Right ventricle myocardium superior (tissue), 1 donor: ENCODE data around the gene TEKTIP1. TPM values are rescaled to one million over a fixed set of nuclear protein-coding genes. Genes with fewer than 3 reads are reported as not detected.
A peak's percentile ranks its signal among the peaks of the same experiment; 100 is the strongest.
"Not testable (repeated sequence)": the region's sequence is repeated elsewhere in the genome, so short reads cannot be mapped to it uniquely, and the experiment has no call there.

Source experiments
- ATAC-seq: fragments of 200-7000 bp; cut with Tn5 transposase; one replicate; pipeline ENCODE4 v1.9.1; 2020; ENCODE audit warnings: mild to moderate bottlenecking; ENCODE audit not compliant: poor library complexity
- DNase-seq: peaks from one replicate; pipeline ENCODE4 v3.0.0-alpha.2; 2020
- intact Hi-C: fragments of 100-400 bp; cut with DNase I; formaldehyde crosslinking; loops from one replicate; pipeline ENCODE4 v1.11.2; 2022
- total RNA-seq: library from RNA; stranded (reverse); fragmentation: NEBNext Ultra II Directional; extraction: Animal tissue kit (Norgen Biotek cat#: 25700); gene quantifications from one replicate; pipeline ENCODE4 v1.2.1, GENCODE V29; 2021
- donor health status: DM: no; HTN: yes; CAD: no; lungs with severe emphysema.

TEKTIP1 gene
- total RNA-seq, 1 donor from 2014 or later: 0.46 TPM

DNA sequence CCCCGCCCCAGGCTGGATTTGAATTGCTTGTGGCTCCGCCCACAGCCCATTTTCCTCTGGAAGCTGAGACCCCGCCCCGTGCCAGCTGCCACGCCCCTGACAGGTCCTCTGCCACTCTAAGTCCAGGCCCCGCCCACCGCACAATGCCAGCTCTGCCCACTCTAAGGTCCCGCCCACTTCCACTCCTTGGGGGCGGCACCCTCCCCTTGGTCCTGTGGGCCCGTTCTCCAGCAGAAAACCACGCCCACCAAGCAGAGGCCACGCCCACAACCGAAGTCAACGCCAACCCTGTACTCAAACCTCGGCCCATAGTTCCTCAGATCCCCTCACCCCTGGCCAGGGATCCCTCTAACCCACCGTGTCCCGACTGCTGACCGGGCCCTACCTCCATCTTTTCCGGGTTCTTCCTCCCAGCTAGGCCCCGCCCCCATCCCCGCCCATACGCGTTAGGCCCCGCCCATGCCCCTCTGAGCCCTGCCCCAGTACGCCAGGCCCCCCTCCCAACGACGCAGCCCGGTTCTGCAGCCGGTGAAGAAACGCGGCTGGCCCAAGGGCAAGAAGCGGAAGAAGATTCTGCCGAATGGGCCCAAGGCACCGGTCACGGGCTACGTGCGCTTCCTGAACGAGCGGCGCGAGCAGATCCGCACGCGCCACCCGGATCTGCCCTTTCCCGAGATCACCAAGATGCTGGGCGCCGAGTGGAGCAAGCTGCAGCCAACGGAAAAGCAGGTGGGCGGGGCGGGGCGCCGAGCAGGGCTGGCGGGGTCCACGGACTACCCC lies 35.1 kb downstream of the TEKTIP1 start:
- DNase-seq (peak; percentile 93), ATAC-seq (peak; percentile 19)
- intact Hi-C loops: no loop called here

DNA sequence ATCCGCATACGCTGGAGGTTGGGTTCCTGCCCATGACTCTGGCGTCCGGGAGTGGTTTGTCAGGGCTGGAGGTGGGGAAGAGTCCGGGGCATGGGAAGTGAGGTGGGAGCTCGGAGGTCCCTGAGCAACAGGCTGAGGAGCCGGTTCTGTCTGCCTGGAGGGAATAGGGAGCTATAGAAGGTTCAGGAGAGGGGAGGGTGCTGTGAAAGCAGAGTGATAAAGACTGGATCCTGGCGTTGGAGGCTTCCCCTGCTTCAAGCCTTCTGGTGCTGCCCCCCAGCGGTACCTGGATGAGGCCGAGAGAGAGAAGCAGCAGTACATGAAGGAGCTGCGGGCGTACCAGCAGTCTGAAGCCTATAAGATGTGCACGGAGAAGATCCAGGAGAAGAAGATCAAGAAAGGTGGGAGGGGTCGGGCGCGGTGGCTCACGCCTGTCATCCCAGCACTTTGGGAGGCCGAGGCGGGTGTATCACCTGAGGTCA lies 36.3 kb downstream of the TEKTIP1 start:
- ATAC-seq (no peak), DNase-seq (no peak)
- intact Hi-C loops: no loop called here

DNA sequence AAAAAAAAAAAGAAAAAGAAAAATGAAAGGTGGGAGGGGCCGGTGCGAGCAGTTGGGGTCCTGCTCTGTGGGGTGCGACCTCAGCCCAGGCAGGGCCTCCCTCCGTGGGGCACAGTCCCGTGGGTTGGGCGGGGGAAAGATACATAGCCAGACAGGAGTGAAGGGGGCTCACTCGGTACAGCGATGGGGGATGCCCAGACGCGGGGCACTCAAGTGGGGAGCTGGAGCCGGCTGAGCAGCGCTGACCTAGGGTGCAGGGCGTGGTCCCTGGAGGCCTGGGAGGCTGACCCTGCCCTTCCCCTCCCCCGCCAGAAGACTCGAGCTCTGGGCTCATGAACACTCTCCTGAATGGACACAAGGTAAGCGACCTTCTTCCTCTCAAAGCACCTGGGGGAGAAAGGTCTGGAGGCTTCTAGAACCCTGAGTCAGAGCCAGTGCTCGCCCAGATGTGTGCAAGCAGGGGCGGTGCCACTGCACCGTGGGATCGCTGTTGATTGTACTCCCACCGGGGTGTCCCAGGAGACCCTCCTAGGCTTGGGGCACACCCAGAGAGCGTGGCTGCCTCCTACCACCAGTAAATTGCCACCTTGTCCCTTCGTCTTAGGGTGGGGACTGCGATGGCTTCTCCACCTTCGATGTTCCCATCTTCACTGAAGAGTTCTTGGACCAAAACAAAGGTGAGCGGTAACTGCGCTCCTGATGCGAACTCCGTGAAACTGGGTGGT lies 37.1 kb downstream of the TEKTIP1 start:
- intact Hi-C loops: no loop called here
- no peak for ATAC-seq
- no peak for DNase-seq

DNA sequence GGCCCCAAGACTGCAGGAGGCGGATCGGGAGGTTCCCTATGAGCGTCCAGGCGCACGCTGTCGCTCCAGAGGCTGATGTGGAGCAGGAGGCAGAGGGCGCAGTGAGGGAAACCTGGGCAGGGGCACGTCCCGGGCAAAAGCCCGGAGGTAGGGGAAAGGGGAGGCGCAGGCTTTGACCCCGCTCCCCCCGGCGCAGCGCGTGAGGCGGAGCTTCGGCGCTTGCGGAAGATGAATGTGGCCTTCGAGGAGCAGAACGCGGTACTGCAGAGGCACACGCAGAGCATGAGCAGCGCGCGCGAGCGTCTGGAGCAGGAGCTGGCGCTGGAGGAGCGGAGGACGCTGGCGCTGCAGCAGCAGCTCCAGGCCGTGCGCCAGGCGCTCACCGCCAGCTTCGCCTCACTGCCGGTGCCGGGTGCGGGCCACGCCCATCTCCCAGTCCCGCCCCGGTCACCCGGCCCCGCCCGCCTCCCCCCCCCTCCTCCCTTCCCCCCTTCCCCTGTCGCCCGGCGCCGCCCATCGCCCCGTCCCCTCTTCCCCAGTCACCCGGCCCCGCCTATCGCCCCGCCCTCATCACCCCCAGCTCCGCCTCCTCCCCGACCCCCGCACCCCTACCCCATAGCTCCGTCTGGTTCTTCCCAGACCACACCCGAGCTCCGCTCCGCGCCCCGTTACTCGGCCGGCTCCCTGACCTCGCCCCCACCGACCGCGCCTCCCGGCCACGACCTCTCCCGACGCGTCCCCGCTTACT lies 37.9 kb downstream of the TEKTIP1 start:
- intact Hi-C loops: no loop called here
- DNase-seq (peak; percentile 81), ATAC-seq (peak; percentile 30)

DNA sequence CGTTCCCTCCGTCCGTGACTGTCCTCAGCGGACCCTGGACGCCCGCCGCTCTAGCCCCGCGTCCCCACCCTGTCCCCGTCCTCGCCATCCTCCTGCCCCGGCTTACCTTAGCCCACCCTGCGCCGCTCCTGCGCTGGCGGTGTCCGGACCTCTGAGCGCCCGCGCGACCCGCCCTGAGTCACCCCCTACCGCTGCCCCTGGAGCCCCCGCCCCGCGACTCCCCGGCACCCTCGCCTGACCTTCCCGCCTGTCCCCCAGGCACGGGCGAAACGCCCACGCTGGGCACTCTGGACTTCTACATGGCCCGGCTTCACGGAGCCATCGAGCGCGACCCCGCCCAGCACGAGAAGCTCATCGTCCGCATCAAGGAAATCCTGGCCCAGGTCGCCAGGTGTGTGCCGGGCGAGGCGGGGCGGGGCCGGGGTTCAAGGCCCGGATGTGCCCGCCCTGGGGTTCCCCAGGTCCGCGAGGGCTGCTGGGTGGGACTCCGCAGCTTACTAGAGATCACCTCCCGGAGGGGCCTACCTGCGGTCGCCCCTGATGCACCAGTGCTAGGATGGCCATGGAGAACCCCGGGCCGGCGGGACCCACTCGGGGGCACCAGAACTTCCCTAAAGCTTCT lies 38.9 kb downstream of the TEKTIP1 start:
- DNase-seq (no peak), ATAC-seq (no peak)
- intact Hi-C loops: no loop called here

DNA sequence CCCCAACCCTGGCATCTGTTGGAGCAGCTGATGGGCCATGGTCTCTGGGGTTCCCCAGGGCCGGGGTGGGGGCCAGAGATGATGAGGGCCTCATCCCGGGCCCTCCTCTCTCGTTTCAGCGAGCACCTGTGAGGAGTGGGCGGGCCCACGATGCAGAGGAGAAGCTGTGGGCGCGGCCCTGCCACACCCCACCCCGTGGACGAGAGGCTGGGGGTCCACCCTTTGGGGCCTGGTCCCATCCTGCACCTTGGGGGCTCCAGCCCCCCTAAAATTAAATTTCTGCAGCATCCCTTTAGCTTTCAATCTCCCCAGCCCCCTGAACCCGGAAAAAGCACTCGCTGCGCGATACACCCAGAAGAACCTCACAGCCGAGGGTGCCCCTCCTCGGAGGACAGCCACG lies 39.4 kb downstream of the TEKTIP1 start:
- intact Hi-C loops: no loop called here
- ATAC-seq: no peak
- DNase-seq: no peak

DNA sequence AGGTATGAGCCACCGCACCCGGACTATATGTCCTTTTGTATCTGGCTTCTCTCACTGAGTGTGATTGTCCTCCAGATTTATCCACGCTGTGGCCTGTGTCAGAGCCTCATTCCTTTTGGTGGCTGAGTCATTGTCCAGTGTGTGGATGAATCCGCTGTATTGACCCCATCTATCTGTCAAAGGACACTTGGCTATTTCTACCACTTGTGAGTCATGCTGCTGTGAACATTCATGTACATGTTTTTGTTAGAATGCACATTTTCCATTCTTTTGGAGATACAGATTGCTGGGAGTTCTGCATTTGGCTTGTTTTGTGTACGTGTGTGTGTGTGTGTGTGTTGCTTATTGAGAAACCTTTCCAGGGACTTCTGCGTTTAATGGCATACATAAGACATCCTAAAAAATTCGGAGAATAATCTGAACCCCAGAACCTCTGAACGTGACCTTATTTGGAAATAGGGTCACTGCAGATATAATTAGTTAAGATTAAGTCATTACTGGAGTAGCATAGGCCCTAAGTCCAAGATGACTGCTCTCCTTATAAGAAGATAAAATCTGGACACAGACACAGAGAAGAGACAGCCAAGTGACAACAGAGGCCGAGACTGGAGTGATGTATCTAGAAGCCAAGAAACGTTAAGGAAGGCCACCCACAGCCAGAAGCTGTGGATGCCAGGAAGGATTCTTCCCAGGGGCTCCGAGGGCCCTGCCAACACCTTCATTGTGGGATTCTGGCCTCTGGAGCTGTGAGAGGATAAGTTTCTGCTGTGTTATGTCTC lies 41.4 kb downstream of the TEKTIP1 start:
- no peak for ATAC-seq

DNA sequence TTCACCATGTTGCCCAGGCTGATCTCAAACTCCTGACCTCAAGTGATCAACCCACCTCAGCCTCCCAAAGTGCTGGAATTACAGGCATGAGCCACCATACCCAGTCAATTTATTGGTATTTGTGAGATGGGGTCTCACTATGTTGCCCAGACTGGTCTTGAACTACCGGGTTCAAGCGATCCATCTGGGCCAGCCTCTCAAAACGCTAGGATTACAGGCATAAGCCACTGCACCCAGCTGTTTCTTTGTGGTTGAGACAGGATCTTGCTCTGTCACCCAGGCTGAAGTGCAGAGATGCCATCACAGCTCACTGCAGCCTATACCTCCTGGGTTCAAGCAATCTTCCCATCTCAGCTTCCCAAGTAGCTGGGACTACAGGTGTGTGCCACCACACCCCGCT lies 42.8 kb downstream of the TEKTIP1 start:
- intact Hi-C loops, DNase-seq, ATAC-seq: not testable (repeated sequence)

More for the DNA sequence above, 41.4 kb downstream of the TEKTIP1 start:
- intact Hi-C loops: no loop called here
- DNase-seq: no peak

DNA sequence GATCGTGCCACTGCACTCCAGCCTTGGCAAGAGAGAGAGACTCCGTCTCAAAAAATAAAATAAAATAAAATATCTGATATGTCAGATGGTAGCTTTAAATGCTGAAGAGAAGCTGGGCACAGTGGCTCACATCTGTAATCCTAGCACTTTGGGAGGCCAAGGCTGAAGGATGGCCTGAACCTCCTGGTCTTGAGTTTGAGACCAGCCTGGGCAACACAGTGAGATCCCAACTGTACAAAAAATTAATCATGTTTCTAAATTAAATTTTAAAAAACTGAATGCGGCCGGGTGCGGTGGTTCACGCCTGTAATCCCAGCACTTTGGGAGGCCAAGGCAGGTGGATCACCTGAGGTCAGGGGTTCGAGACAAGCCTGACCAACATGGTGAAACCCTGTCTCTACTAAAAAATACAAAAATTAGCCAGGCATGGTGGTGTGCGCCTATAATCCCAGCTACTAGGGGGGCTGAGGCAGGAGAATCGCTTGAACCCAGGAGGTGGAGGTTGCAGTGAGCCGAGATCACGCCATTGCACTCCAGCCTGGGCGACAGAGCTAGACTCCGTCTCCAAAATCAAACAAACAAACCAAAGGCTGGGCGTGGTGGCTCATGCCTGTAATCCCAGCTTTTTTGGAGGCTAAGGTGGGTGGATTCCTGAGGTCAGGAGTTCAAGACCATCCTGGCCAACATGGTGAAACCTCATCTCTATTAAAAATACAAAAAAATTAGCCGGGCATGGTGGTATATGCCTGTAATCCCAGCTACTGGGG lies 45.2 kb downstream of the TEKTIP1 start:
- intact Hi-C loops, ATAC-seq, DNase-seq: not testable (repeated sequence)

DNA sequence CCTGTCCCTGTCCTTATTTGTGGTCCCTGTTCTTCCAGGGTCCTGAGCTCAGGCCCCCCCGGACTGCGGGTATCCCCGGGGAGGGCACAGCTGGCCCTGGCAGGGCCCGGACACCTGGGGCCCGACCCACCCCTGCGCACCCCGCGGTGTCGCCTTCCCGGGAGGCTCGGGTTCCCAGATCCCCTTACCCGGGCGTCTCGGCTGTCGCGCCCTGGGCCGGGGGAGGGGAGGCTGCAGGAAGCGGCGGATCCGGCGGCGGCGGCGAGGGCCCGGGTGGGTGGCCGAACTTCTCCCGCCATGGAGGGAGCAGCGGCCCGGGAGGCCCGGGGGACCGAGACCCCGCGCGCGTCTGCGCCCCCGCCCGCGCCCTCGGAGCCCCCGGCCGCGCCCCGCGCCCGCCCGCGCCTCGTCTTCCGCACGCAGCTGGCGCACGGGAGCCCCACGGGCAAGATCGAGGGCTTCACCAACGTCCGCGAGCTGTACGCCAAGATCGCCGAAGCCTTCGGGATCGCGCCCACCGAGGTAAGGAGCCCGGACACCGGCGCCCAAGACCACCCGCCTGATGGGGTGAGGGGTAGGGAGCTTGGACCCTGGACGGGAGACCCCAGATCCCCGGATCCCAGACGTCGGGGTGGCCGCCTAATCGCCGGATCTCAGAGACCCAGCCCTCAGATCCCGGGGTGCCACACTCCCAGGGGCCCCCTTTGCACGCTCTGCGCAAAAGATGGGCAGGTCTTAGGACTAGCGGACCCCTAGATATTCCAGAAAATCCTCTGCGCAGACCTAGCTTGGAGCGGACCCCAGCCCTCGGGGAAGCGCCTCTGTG lies 46.5 kb downstream of the TEKTIP1 start, which contains the start of gene GIPC3:
GIPC3 (plus strand) TSS at position 178 of the 826 bp plus-strand sequence; CDS start at position 298, 120 bp downstream.
- DNase-seq: no peak
- intact Hi-C loops: loop anchor here (2.0 kb wide), 1 partner anchor 33 kb away; no protein-coding TSS in a partner anchor
- ATAC-seq: no peak

DNA sequence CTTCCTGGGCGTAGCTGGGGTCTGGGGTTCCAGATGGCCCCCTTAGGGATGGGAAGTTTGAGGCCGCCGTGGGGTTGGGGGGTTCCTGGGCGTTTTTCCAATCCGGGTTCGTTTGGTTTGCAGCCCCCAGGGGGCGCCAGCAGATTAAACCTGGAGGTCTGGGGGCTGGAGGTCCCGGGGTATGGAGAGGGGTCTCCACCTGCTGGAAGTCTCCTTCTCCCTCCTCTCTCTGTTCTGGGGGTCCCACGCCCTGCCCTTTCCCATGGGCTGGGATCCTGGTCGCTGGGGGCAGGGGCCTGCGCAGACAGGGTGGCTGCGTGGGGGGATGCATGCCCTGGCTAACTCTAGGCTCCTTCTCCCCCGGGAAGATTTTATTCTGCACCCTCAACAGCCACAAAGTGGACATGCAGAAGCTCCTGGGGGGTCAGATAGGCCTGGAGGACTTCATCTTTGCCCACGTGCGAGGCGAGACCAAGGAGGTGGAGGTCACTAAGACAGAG lies 47.2 kb downstream of the TEKTIP1 start:
- DNase-seq (no peak), ATAC-seq (no peak)
- intact Hi-C loops: loop anchor here (2.0 kb wide), 1 partner anchor 33 kb away; no protein-coding TSS in a partner anchor

DNA sequence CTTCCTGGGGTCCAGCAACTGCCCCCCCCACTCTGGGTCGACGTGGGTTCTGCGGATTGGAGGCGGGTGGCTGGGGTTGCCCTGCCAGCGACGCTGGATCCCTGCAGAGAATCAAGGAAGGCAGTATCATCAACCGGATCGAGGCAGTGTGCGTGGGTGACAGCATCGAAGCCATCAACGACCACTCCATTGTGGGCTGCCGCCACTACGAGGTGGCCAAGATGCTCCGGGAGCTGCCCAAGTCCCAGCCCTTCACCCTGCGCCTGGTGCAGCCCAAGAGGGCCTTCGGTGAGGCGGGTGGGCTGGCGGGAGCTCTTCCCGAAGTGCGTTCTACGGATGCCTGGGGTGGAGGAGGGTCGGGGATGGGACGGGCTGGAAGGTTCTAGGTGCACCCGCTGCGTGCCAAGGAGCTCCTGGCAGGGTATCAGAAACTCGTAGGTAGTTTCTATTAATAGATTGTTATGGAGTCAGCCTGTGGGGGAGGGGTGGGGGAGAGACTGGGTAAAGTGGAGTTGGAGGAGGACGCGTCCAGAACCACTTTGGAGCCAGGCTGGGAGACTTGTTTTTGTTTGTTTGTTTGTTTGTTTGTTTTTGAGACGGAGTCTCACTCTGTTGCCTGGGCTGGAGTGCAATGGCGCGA lies 47.9 kb downstream of the TEKTIP1 start:
- ATAC-seq: peak; percentile 46
- DNase-seq: no peak
- intact Hi-C loops: loop anchor here (2.0 kb wide), 1 partner anchor 32 kb away; no protein-coding TSS in a partner anchor

DNA sequence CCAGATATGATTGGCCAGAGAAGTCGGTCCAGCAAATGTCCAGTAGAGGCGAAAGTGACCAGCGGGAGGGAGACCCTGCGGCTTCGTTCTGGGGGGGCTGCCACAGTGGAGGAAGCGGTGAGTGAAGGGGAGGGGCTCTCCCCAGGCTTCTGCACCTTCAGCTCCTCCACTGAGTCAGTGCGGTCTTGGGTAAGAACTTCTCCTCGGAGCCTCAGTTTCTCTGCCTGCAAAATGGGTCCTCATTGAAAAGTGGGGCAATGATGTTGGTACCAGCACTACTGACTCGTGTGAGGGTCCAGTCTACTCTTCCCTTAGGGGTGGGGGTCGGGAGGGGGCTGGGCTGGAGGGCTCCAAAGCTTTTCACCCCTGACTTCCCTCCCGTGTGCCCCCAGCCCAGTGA lies 50.5 kb downstream of the TEKTIP1 start:
- intact Hi-C loops: no loop called here
- ATAC-seq (no peak), DNase-seq (no peak)

DNA sequence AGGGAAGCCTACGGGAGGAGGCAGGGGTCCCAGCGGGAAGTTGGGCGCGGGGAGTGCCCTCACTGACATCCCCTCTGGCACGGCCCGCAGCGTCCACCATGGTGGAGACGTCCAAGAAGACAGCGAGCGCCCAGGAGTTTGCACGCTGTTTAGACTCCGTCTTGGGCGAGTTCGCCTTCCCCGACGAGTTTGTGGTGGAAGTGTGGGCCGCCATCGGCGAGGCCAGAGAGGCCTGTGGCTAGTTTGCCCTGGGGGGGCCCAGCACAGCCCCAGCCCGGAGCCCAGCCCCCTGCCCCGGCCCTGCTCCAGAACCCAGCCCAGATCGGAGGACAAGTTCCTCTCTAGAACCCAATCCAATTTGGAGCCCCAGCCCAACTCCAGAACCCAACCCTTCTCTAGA lies 51.0 kb downstream of the TEKTIP1 start:
- no peak for ATAC-seq
- DNase-seq: no peak
- intact Hi-C loops: no loop called here

DNA sequence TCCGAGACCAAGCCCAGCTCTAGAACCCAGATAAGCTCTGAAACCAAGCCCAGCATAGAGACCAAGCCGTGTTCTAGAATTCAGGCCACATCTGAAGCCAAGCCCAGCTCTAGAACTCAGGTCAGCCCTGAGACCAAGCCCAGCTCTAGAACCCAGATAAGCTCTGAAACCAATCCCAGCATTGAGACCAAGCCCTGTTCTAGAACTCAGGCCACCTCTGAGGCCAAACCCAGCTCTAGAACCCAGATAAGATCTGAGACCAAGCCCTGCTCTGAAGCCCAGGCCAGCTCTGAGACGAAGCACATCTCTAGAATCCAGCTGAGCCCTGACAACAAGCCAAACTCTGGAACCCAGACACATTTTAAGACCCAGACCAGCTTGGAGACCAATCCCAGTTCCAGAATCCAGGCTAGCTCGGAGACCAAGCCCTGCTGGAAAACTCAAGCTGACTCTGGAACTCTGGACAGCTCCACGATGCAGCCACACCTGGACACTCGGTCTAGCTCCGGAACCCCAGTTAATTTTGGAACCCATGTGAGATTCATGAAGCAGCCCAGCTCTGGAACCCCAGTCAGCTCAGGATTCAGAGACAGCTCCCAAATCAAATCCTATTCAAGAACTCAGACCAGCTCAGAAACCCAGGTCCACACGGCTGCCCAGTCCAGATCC lies 52.2 kb downstream of the TEKTIP1 start:
- intact Hi-C loops: no loop called here
- ATAC-seq: no peak
- DNase-seq: no peak
